Measurements from ENCODE around the gene PRPF6.
"Not testable (repeated sequence)": the region's sequence is repeated elsewhere in the genome, so short reads cannot be mapped to it uniquely, and the experiment has no call there.

Gene PRPF6

GRCh38 chr20:63973636-63974401 is 7.1 kb upstream of the PRPF6 start:
- FAIRE-seq: no peak

- FAIRE-seq: no peak
These were observed 6.3 kb upstream of the PRPF6 start for GRCh38 chr20:63974402-63975200.

- not testable (repeated sequence) for FAIRE-seq
These were observed 4.4 kb upstream of the PRPF6 start for GRCh38 chr20:63976511-63976910.

GRCh38 chr20:63976980-63977738 is 3.8 kb upstream of the PRPF6 start:
- FAIRE-seq: no peak

- FAIRE-seq: no peak
These were observed 3.1 kb upstream of the PRPF6 start for GRCh38 chr20:63977739-63978276.

GRCh38 chr20:63978319-63979228 is 2.4 kb upstream of the PRPF6 start:
- FAIRE-seq: no peak

- FAIRE-seq: no peak
These were observed 1.7 kb upstream of the PRPF6 start for GRCh38 chr20:63979229-63979556.

- FAIRE-seq: no peak
These were observed 1.2 kb upstream of the PRPF6 start, which contains the start of gene SAMD10 for GRCh38 chr20:63979557-63980316. SAMD10 (minus strand) TSS chr20:63979642; CDS start chr20:63979467, 175 bp downstream.

- FAIRE-seq: no peak
These were observed 571 bp upstream of the PRPF6 start for GRCh38 chr20:63980317-63980805.

- no peak for FAIRE-seq
These were observed 2.0 kb downstream of the PRPF6 start for GRCh38 chr20:63982937-63983336.

- FAIRE-seq: no peak
These were observed 20.0 kb downstream of the PRPF6 start for GRCh38 chr20:64000906-64001305.

- no peak for FAIRE-seq
These were observed 20.7 kb downstream of the PRPF6 start for GRCh38 chr20:64001607-64002011.

GRCh38 chr20:64003960-64004725 is 23.2 kb downstream of the PRPF6 start:
- FAIRE-seq: no peak

- no peak for FAIRE-seq
These were observed 24.5 kb downstream of the PRPF6 start for GRCh38 chr20:64005394-64005793.

- no peak for FAIRE-seq
These were observed 25.6 kb downstream of the PRPF6 start for GRCh38 chr20:64006490-64006889.

GRCh38 chr20:64006902-64007301 is 26.0 kb downstream of the PRPF6 start:
- FAIRE-seq: no peak

- no peak for FAIRE-seq
These were observed 29.0 kb downstream of the PRPF6 start for GRCh38 chr20:64009811-64010387.

- peak; percentile 41 for FAIRE-seq
These were observed 29.8 kb downstream of the PRPF6 start for GRCh38 chr20:64010711-64011237.

GRCh38 chr20:64011366-64011779 is 30.4 kb downstream of the PRPF6 start:
- no peak for FAIRE-seq
